Retinal pigment epithelial cell (primary cell): Measurements from ENCODE around the gene ROBO4.

Source experiments
- DNase-seq: peaks from one replicate; pipeline ENCODE4 v3.0.0-alpha.2; 2010; ENCODE audit warnings: low read depth
- H3K4me3 ChIP-seq: 2 replicates; pipeline ENCODE4 v1.5.1; 2011; ENCODE audit warnings: mild to moderate bottlenecking, low read length, control low read depth, moderate library complexity
- CTCF ChIP-seq: conservative IDR thresholded peaks from 2 replicates; pipeline ENCODE4 v1.5.1; 2011; ENCODE audit warnings: low read depth, low read length, control low read depth, inconsistent platforms

ROBO4 gene

GRCh38 chr11:124918950-124919349, 21.3 kb upstream of the ROBO4 start, which contains the start of gene HEPN1:
Gene HEPN1 (plus strand): TSS chr11:124919250.
- no peak for TF ChIP-seq CTCF
- DNase-seq = no peak
- no peak within 1 kb of the TSS for H3K4me3 ChIP-seq

GRCh38 chr11:124917115-124917637, 19.5 kb upstream of the ROBO4 start:
- DNase-seq = no peak
- no peak for TF ChIP-seq CTCF
- H3K4me3 ChIP-seq = no peak overlapping the region

GRCh38 chr11:124916370-124916710, 18.7 kb upstream of the ROBO4 start:
- DNase-seq = no peak
- no peak overlapping the region for H3K4me3 ChIP-seq
- no peak for TF ChIP-seq CTCF

GRCh38 chr11:124915541-124916369, 18.1 kb upstream of the ROBO4 start:
- no peak overlapping the region for H3K4me3 ChIP-seq
- TF ChIP-seq CTCF = no peak
- DNase-seq = no peak

GRCh38 chr11:124902616-124903015, 5.0 kb upstream of the ROBO4 start:
- no peak overlapping the region for H3K4me3 ChIP-seq
- DNase-seq = no peak
- TF ChIP-seq CTCF = no peak

- no peak overlapping the region for H3K4me3 ChIP-seq
- no peak for TF ChIP-seq CTCF
- no peak for DNase-seq
Measured at GRCh38 chr11:124900464-124900863, 2.8 kb upstream of the ROBO4 start.
